ENCODE results near the gene CLMN.

Gene CLMN

DNA sequence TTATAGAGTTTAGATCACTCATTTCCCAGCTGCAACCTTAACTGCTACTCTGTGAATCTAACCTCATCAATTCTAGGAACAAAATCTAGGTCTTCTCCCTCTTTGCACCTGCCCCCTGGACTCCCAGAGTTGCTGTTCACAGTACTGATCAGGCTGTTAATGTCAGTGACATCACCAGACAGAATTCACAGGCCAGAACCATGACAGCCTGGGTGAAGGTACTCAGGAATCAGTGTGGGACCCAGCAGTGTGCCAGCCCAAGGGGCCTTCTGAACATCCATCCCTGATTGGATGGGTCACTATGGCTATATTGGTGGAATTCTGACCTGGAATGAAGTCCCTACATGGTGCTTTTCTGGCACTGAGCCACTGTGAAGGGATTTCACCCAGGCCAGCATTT, 72.8 kb downstream of the CLMN start:
- TF ChIP-seq CTCF (IDR thresholded peaks at IDR 0.05; ENCODE audit: low read length, missing control alignments) = no peak
- no peak overlapping the region for H3K4me3 ChIP-seq (replicated peaks; ENCODE audit: low read depth, low read length)
- no peak for DNase-seq (ENCODE audit: low read depth)

DNA sequence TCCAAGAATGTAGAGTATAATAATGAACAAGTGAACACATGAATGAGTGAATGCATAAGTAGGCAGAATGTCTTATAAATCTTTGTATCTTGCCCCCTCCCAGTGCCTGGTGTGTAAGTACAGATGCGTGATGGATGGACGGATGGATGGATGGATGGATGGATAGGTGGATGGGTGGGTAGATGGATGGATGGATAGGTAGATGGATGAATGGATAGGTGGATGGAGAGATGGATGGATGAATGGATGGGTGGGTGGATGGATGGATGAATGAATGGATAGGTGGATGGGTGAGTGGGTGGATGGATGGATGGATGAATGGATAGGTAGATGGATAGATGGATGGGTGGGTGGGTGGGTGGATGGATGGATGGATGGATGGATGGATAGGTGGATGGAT, 74.4 kb downstream of the CLMN start:
- H3K4me3 ChIP-seq (replicated peaks; ENCODE audit: low read depth, low read length) = no peak overlapping the region
- no peak for TF ChIP-seq CTCF (IDR thresholded peaks at IDR 0.05; ENCODE audit: low read length, missing control alignments)
- DNase-seq (ENCODE audit: low read depth) = no peak

DNA sequence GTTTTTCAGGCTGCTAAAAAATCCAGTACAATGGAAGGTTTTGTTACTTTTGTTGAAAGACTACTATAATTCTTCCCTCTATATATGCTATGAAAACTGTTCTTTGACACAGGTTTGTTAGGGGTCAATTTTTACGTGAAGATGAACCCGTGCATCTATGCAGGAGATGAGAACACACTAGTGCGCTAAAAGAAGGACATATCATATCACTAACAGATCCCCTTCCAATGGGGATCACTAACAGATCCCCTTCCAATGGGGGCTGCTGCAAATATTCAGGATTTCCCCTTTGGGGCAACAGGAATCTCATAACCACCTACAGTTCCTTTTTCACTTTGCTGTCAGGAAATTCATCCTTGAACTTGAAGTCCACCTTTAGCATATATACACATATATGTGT, 75.1 kb downstream of the CLMN start:
- no peak for TF ChIP-seq CTCF (IDR thresholded peaks at IDR 0.05; ENCODE audit: low read length, missing control alignments)

DNA sequence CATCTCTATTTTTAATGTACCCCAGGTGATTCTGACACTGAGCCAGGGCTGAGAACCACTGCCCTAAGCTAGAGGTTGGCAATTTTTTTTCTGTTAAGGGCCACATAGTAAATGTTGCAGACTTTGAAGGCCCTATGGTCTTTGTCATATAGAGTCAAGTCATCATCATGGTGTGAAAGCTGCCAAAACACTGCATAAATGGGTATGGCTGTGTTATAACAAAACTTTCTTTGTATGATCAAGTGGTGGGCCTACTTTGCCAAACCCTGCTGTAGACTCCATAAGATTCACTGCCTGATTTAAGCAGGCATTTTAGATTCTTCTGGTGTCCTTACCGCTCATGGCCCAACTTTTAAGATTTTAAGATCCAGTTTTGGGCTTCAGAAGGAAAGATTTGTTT, 76.8 kb downstream of the CLMN start:
- DNase-seq (ENCODE audit: low read depth) = no peak
- H3K4me3 ChIP-seq (replicated peaks; ENCODE audit: low read depth, low read length) = no peak overlapping the region
- no peak for TF ChIP-seq CTCF (IDR thresholded peaks at IDR 0.05; ENCODE audit: low read length, missing control alignments)

More for the DNA sequence above, 75.1 kb downstream of the CLMN start:
- H3K4me3 ChIP-seq (replicated peaks; ENCODE audit: low read depth, low read length) = no peak overlapping the region
- DNase-seq (ENCODE audit: low read depth) = no peak

DNA sequence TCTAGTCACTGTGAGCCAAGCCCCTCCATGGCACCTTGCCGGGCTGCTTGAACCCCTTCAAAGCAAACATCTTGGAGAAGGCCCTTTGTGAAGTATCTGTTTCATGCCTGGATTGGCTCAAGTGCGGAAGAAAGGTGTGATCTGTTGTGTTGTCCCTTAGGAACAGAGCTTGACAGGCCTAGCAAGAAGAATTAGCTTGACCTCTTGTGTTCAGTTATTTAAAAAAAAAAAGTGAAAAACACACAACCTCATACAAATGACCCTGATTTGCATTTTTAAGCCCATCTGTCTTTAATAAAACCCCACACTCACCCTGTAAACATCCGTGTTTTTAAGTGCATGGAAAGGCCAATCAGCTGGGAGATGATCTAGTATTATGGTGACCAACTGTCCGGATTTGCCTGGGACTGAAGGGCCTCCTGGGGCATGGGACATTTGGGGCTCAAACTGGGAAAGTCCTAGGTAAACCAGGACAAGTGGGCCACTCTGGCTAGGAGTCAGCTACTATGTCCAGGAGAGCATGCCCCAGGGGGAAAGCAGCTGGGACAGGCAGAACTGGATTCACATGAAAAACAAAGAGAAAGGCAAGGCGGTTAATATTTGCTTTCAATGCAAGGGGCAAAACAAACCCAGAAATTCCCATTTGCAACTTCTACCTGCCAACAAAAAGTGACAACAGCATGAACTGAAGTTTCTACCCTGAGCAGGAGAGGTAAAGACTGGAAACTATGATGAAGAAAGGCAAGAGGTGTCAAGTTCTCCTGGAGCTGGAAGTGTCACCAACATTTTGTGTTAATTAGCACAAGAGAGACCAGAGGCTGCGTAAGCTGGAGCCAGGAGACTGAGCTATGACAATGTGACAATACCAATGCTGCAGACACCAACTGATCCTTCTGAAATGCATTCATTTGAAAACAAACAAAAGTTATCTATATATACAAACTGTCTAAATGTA, 78.6 kb downstream of the CLMN start:
- no peak for DNase-seq (ENCODE audit: low read depth)
- no peak for TF ChIP-seq CTCF (IDR thresholded peaks at IDR 0.05; ENCODE audit: low read length, missing control alignments)
- H3K4me3 ChIP-seq (replicated peaks; ENCODE audit: low read depth, low read length) = no peak overlapping the region

DNA sequence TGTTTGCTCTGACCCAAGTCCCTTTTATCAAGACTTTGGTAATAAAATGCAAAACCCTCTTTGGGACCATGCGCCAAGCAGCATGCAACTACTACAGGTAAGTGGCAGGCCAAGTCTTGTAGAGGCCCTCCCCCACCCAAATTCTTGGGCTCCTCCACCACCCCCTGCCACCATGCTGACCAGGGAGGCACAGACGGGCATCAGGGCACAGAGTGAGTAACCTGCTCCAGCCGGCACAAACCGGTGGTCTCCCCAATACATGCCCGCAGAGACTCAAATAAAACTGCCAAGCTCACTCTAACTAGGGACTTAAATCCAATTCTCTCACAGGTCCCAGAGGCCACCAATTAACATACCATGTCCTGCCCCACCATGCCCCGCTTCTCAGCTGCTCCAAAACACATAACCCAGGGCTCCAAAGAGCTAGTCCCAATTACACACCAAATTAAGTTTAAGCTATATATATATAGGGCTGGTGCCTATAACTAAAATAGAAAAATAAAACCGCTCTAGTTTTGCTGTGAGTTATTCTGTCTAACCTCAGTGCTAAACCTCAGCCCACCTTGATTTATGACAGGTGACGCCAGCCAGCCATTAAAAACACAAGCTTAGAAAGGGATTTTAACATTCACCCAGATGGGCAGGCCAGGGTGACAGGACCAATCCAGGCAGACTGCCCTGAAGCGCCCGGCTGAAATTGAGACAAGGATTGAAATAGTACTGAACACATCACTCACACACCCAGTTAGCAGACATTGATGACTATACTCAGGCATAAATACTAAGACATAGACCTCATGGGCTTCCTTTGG, 81.0 kb downstream of the CLMN start:
- no peak for TF ChIP-seq CTCF (IDR thresholded peaks at IDR 0.05; ENCODE audit: low read length, missing control alignments)
- H3K4me3 ChIP-seq (replicated peaks; ENCODE audit: low read depth, low read length) = no peak overlapping the region
- no peak for DNase-seq (ENCODE audit: low read depth)
